GM19351 (cell line): Measurements from ENCODE around the gene TBX3.

Source experiments
- ATAC-seq: cut with Tn5 transposase; IDR thresholded peaks from one replicate; pipeline ENCODE4 v1.9.1; 2021; ENCODE audit warnings: mild to moderate bottlenecking, moderate library complexity; ENCODE audit not compliant: unreplicated experiment

Gene TBX3

DNA sequence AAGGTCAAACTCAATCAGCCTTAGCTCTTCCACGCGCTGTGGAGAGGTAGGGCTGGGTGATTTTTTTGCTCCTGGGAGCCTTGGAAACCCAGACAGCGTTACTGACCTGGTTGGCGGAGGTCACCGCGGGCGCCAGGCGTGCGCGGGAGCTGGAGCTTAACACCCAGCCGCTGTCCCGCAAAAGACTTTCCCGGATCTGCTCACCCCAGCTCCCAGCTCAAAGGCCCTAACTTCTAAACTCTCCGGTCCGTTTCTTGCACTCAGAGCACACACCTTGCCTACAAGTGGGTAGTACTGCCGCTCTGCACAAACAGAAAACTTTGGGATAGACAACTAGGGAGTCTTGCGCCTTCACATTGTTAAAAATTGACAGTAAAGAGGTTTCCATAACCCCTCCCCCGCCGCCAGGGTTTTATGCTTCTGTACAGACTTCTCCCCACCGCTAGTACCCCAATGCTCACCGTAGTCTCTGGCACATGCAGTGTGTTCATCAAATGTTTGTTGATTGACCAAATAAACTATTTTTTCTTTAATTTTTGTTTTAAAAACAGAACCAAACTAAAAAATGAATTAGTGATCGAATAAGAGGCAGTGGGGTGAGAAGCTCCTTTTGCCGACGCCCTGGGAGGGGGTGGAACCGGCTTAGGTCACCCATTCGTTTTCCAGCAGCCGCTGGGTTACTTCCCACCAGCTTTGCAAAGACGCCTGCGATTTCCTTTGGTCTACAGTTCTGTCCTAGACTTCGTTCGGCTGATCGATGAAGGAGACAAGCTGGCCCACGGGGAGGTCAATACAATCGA is 12.7 kb upstream of the TBX3 start:
- no peak for ATAC-seq

DNA sequence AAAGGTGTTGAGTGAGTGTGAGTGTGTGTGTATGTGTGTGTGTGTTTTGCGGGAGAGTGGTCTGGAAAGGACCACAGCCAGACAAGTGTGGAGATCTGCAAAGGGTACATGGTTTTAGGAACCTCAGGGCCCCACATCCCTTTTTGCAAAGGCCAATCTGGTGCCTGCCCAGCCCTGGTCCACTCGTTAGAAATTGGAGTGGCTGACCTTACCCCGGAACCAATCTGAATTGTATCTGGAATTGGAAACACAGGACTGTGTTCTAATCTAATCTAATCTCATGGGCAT is 11.3 kb upstream of the TBX3 start:
- ATAC-seq: no peak

GRCh38 chr12:114694436-114695304 is 10.7 kb upstream of the TBX3 start:
- no peak for ATAC-seq

DNA sequence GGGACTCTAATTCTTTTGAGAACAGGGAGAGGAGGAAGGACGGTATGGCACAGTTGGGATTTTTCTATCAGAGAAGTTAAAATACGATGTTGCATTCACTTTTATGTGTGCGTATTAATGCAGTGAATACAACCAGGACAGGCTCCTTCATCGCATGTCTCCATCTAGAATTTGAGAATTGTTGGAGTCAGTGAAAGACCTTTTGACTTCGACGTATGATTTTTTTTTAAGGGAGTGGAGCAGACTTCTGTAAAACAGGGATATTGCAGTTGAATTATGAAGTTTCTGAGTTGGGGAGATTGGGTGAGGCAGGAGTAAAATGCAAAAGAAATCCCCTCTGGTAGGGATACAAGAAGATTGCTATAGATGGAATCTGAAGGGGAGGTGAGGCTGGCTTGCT is 9.6 kb upstream of the TBX3 start:
- no peak for ATAC-seq

GRCh38 chr12:114693059-114693531 is 9.1 kb upstream of the TBX3 start:
- no peak for ATAC-seq

GRCh38 chr12:114692186-114693058 is 8.4 kb upstream of the TBX3 start:
- ATAC-seq: no peak

GRCh38 chr12:114691763-114692185 is 7.8 kb upstream of the TBX3 start:
- no peak for ATAC-seq

GRCh38 chr12:114691196-114691595 is 7.2 kb upstream of the TBX3 start:
- no peak for ATAC-seq

- ATAC-seq: no peak
These were observed 6.5 kb upstream of the TBX3 start for GRCh38 chr12:114690267-114691135.

DNA sequence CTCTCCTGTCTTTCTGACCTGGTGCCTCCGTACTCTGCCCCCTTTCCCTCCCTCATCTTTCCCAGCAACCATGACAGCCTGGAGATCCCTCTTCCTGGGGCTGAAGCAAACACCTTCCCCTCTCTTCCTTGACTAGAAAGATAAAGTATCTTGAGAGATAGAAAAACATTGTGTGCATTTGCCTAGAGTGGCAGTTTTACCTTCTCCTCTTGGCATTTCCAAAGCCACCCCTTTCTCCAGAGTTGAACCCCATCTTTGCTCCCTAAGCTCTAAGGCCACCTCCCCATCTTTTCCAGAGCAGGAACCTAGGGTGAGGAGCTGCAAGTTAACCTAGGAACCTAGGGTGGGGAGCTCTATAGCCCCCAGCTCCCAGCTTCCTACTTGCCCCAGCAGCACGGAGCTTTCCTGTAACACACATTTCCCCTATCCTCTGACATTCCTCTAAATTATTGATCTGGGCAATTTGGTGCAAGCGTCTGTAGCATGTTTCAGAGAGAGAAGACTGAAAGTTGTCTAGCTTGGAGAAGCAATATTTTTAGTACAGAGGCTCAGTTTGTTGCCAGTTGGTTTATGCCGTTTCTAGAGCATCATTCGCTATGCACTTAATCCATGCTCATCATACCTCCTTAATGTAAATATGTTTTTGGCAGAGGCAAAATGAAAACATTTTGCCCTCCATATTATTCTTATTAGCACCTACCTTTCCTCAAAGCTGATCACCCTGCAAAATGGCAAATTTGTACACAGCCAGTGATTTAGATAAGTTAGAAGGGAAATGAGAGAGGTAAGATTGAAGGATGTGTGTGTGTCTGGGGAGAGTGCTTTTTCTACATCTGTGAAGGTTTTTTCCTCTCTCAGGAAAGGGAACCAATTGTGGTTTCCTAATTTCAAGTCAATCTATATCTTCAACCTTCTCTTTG is 5.4 kb upstream of the TBX3 start:
- ATAC-seq: no peak

GRCh38 chr12:114688256-114688845 is 4.4 kb upstream of the TBX3 start:
- no peak for ATAC-seq

DNA sequence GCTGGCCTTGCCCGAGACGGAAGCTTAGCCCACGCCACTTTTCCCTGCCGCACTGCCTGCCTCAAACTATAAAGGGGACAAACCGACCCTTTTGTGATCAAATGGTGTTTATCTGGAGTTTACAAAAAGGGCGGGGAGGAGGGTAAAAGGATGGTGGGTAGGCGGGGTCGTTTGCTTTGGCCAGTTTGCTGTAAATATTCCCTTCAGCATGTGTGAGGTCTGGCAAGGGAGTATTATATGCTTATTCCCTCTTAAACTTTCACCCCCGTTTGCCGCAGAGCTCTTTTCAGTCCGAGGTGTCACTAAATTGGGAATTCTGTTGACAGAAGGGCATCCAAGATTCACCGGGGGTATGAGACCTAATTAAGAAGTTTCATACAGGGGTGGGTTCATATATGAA is 3.8 kb upstream of the TBX3 start:
- ATAC-seq: no peak

DNA sequence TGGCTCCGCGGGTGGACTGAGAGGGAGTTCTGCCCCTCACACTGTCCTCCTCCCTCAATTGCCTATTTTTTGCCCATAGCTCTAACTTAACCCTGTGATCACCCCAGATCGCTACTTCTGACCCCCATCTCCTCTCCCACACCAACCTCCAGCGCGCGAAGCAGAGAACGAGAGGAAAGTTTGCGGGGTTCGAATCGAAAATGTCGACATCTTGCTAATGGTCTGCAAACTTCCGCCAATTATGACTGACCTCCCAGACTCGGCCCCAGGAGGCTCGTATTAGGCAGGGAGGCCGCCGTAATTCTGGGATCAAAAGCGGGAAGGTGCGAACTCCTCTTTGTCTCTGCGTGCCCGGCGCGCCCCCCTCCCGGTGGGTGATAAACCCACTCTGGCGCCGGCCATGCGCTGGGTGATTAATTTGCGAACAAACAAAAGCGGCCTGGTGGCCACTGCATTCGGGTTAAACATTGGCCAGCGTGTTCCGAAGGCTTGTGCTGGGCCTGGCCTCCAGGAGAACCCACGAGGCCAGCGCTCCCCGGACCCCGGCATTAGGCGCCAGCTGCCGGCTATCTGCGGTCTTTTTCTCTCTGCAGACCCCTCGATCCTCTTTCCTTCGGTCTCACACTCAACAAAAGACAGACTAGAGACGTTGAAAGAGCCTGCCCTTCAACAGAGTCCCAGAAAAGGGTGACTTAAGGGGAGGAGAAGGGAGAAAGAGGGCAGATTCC is 3.0 kb upstream of the TBX3 start:
- no peak for ATAC-seq

GRCh38 chr12:114686426-114686772 is 2.4 kb upstream of the TBX3 start:
- no peak for ATAC-seq

- no peak for ATAC-seq
These were observed 1.9 kb upstream of the TBX3 start for GRCh38 chr12:114685869-114686268.

DNA sequence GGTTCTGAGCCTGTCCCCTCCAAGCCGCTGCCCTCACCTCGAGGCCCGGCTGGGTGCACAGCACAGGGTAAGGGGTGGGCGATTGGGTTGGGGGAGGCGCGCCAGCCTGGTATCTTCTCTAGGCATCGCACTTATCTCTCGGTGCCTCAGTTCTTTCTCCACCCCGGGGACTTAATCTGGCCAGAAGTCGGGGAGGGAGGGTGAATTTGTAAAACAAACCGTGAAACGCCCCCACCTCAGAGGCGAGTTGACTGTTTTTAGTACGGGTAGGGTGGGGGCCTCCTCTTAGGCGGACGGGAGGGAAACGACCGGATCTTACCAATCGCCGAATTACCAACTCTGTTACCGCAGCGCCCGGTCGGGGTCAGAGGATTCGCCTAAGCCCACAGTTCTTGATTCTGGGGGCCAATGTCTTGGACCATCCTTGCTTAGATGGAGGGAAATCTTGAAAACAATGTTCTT is 1.4 kb upstream of the TBX3 start:
- no peak for ATAC-seq

- no peak for ATAC-seq
These were observed 897 bp upstream of the TBX3 start for GRCh38 chr12:114684870-114685273.

DNA sequence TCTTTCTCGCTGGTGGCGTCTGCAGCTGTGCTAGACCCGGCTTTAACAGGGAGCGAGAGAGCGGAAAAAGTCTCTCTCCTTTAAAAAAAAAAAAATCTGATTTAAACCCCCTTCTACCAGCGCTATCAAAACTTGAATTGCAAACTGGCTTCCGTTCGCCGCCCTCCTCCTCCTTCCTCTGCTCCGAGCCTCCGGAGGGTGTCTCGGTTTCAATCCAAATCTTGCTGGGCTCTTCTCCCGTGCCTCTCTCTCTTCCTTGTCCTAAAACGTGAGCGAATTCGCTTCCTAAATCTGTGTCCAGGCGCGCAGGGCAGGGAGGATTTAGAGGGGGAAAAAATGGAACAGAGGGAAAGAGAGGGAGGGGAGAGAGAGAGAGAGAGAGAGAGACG is 272 bp downstream of the TBX3 start:
- no peak for ATAC-seq
